ENCODE measurements around the gene PPM1L.

The PPM1L gene

GRCh38 chr3:160825311-160825800 is 69.3 kb downstream of the PPM1L start:
- Histone ChIP-seq H4K20me1 (ENCODE audit: insufficient read depth, low read length) (no peaks in the 10 kb centered on the region), H3K27me3 (replicated peaks; ENCODE audit: insufficient read depth, low read length) (no peaks in the 10 kb centered on the region), H3K79me2 (ENCODE audit: low read length) (no peaks in the 10 kb centered on the region), H3K9me2 (replicated peaks; ENCODE audit: insufficient read depth, low read length) (no peaks in the 10 kb centered on the region), H3K27ac (ENCODE audit: low read length) (no peak overlapping the region), H3K9ac (ENCODE audit: low read length) (no peak overlapping the region), H3K36me3 (replicated peaks; ENCODE audit: insufficient read depth, low read length) (no peaks in the 10 kb centered on the region), H3K4me2 (ENCODE audit: low read depth, low read length) (no peak overlapping the region), H2AFZ (ENCODE audit: low read length) (no peak overlapping the region), H3K4me1 (ENCODE audit: low read length) (no peaks in the 10 kb centered on the region), H3F3A (ENCODE audit: insufficient read depth, low read length) (no peaks in the 10 kb centered on the region), H3K9me3 (replicated peaks; ENCODE audit: insufficient read depth, low read length) (no peaks in the 10 kb centered on the region), H3K4me3 (ENCODE audit: low read length) (no peak overlapping the region)
- DNase-seq = no peak
- TF ChIP-seq EZH2phosphoT487 (IDR thresholded peaks at IDR 0.05; ENCODE audit: low read length) = no peak
- no peak for TF ChIP-seq EZH2 (optimal IDR thresholded peaks at IDR 0.05; ENCODE audit: low read depth, low read length)

DNA sequence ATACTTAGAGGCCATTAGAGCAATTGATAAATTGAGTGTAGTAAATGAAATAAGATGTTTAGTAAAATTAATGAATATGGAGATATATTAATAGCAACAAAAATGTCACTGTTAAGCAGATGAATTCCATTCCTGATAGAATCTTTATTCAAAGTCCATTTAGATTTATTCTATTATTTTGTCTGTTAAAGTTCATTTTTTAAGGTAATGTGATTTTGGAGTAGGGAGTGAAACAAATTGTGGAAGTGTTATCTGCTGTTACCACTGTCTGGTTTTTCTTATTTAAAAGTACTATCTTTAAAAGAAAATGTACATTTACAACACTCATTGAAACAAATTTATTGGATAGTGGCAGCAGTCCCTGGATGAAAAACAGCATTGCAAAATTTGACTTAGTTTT is 70.4 kb downstream of the PPM1L start:
- H3K79me2 ChIP-seq (ENCODE audit: low read length) = no peaks in the 10 kb centered on the region
- DNase-seq = no peak
- no peak overlapping the region for H3K27ac ChIP-seq (ENCODE audit: low read length)
- TF ChIP-seq EZH2phosphoT487 (IDR thresholded peaks at IDR 0.05; ENCODE audit: low read length) = no peak
- TF ChIP-seq CTCF (IDR thresholded peaks at IDR 0.05; ENCODE audit: low read length) = no peak
- TF ChIP-seq EZH2 (optimal IDR thresholded peaks at IDR 0.05; ENCODE audit: low read depth, low read length) = no peak
- no peak overlapping the region for H3K4me3 ChIP-seq (ENCODE audit: low read length)
- H3K4me1 ChIP-seq (ENCODE audit: low read length) = no peaks in the 10 kb centered on the region
- no peaks in the 10 kb centered on the region for H3F3A ChIP-seq (ENCODE audit: insufficient read depth, low read length)
- H3K9me2 ChIP-seq (replicated peaks; ENCODE audit: insufficient read depth, low read length) = no peaks in the 10 kb centered on the region
- H3K4me2 ChIP-seq (ENCODE audit: low read depth, low read length) = no peak overlapping the region
- no peaks in the 10 kb centered on the region for H3K27me3 ChIP-seq (replicated peaks; ENCODE audit: insufficient read depth, low read length)
- H3K9ac ChIP-seq (ENCODE audit: low read length) = no peak overlapping the region
- H3K9me3 ChIP-seq (replicated peaks; ENCODE audit: insufficient read depth, low read length) = no peaks in the 10 kb centered on the region
- H4K20me1 ChIP-seq (ENCODE audit: insufficient read depth, low read length) = no peaks in the 10 kb centered on the region
- H3K36me3 ChIP-seq (replicated peaks; ENCODE audit: insufficient read depth, low read length) = no peaks in the 10 kb centered on the region
- H2AFZ ChIP-seq (ENCODE audit: low read length) = no peak overlapping the region

GRCh38 chr3:160826991-160827390 is 71.0 kb downstream of the PPM1L start:
- Histone ChIP-seq H3K4me1 (ENCODE audit: low read length) (no peaks in the 10 kb centered on the region), H3K27me3 (replicated peaks; ENCODE audit: insufficient read depth, low read length) (no peaks in the 10 kb centered on the region), H3K9me3 (replicated peaks; ENCODE audit: insufficient read depth, low read length) (no peaks in the 10 kb centered on the region), H4K20me1 (ENCODE audit: insufficient read depth, low read length) (no peaks in the 10 kb centered on the region), H3K27ac (ENCODE audit: low read length) (no peak overlapping the region), H3K4me2 (ENCODE audit: low read depth, low read length) (no peak overlapping the region), H3K4me3 (ENCODE audit: low read length) (no peak overlapping the region), H3K9ac (ENCODE audit: low read length) (no peak overlapping the region), H3K36me3 (replicated peaks; ENCODE audit: insufficient read depth, low read length) (no peaks in the 10 kb centered on the region), H3K79me2 (ENCODE audit: low read length) (no peaks in the 10 kb centered on the region), H3F3A (ENCODE audit: insufficient read depth, low read length) (no peaks in the 10 kb centered on the region), H3K9me2 (replicated peaks; ENCODE audit: insufficient read depth, low read length) (no peaks in the 10 kb centered on the region), H2AFZ (ENCODE audit: low read length) (no peak overlapping the region)
- DNase-seq = no peak
- TF ChIP-seq EZH2 (optimal IDR thresholded peaks at IDR 0.05; ENCODE audit: low read depth, low read length) (no peak), EZH2phosphoT487 (IDR thresholded peaks at IDR 0.05; ENCODE audit: low read length) (no peak), CTCF (IDR thresholded peaks at IDR 0.05; ENCODE audit: low read length) (no peak)

DNA sequence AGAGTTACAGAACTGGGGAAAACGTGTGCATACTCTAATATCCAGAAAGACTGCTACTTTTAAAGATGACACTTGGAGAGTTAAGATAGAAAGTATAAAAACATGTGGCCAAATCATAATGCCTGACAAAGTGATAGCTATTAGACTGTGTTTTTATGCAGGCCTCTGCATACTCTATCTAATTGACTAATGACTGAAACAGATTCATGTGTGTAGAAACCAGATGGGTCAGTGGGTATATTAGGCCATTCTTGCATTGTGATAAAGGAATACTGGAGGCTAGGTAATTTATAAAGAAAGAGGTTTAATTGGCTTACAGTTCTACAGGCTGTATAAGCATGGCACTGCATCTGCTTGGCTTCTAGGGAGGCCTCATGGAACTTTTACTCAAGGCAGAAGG is 71.5 kb downstream of the PPM1L start:
- Histone ChIP-seq H3K27me3 (replicated peaks; ENCODE audit: insufficient read depth, low read length) (no peaks in the 10 kb centered on the region), H2AFZ (ENCODE audit: low read length) (no peak overlapping the region), H3K4me2 (ENCODE audit: low read depth, low read length) (no peak overlapping the region), H3K4me3 (ENCODE audit: low read length) (no peak overlapping the region), H3K36me3 (replicated peaks; ENCODE audit: insufficient read depth, low read length) (no peaks in the 10 kb centered on the region), H4K20me1 (ENCODE audit: insufficient read depth, low read length) (no peaks in the 10 kb centered on the region), H3K9me3 (replicated peaks; ENCODE audit: insufficient read depth, low read length) (no peaks in the 10 kb centered on the region), H3K9ac (ENCODE audit: low read length) (no peak overlapping the region), H3K4me1 (ENCODE audit: low read length) (no peaks in the 10 kb centered on the region), H3K9me2 (replicated peaks; ENCODE audit: insufficient read depth, low read length) (no peaks in the 10 kb centered on the region), H3F3A (ENCODE audit: insufficient read depth, low read length) (no peaks in the 10 kb centered on the region), H3K79me2 (ENCODE audit: low read length) (no peaks in the 10 kb centered on the region), H3K27ac (ENCODE audit: low read length) (no peak overlapping the region)
- no peak for DNase-seq
- TF ChIP-seq EZH2phosphoT487 (IDR thresholded peaks at IDR 0.05; ENCODE audit: low read length) = no peak
